ENCODE results near the gene ARL15.
"Not testable (repeated sequence)": the region's sequence is repeated elsewhere in the genome, so short reads cannot be mapped to it uniquely, and the experiment has no call there.

ARL15 gene

GRCh38 chr5:54013556-54014194 lies 296.7 kb downstream of the ARL15 start:
- DNase-seq, result peak; percentile 31

GRCh38 chr5:54009828-54010227 lies 300.5 kb downstream of the ARL15 start:
- no peak for DNase-seq

- no peak for DNase-seq
Measured at GRCh38 chr5:54009357-54009756, 301.0 kb downstream of the ARL15 start.

GRCh38 chr5:54007827-54008777 lies 302.3 kb downstream of the ARL15 start:
- DNase-seq, result no peak

- no peak for DNase-seq
Measured at GRCh38 chr5:54004697-54005096, 305.7 kb downstream of the ARL15 start.

GRCh38 chr5:54002779-54003178 lies 307.6 kb downstream of the ARL15 start:
- no peak for DNase-seq

- DNase-seq, result no peak
Measured at GRCh38 chr5:54001976-54002775, 308.2 kb downstream of the ARL15 start.

GRCh38 chr5:54000011-54000410 lies 310.4 kb downstream of the ARL15 start:
- no peak for DNase-seq

- no peak for DNase-seq
Measured at GRCh38 chr5:53997736-53998627, 312.4 kb downstream of the ARL15 start.

GRCh38 chr5:53996008-53996407 lies 314.4 kb downstream of the ARL15 start:
- DNase-seq, result no peak

- no peak for DNase-seq
Measured at GRCh38 chr5:53994148-53994547, 316.2 kb downstream of the ARL15 start.

GRCh38 chr5:53991942-53992341 lies 318.4 kb downstream of the ARL15 start:
- no peak for DNase-seq

GRCh38 chr5:53987101-53987500 lies 323.3 kb downstream of the ARL15 start:
- DNase-seq, result no peak

- DNase-seq, result no peak
Measured at GRCh38 chr5:53985796-53986195, 324.6 kb downstream of the ARL15 start.

GRCh38 chr5:53984971-53985370 lies 325.4 kb downstream of the ARL15 start:
- DNase-seq, result no peak

GRCh38 chr5:53983568-53984460 lies 326.6 kb downstream of the ARL15 start:
- DNase-seq, result no peak

- DNase-seq, result not testable (repeated sequence)
Measured at GRCh38 chr5:53982319-53982718, 328.1 kb downstream of the ARL15 start.

GRCh38 chr5:53980061-53980460 lies 330.3 kb downstream of the ARL15 start:
- no peak for DNase-seq

- no peak for DNase-seq
Measured at GRCh38 chr5:53974021-53974420, 336.4 kb downstream of the ARL15 start.

GRCh38 chr5:53972314-53972713 lies 338.1 kb downstream of the ARL15 start:
- no peak for DNase-seq

- DNase-seq, result no peak
Measured at GRCh38 chr5:53971551-53971950, 338.8 kb downstream of the ARL15 start.
